Endothelial cell of umbilical vein (primary cell): ENCODE results near the gene ADGRG4. TPM values are rescaled to one million over a fixed set of nuclear protein-coding genes. Genes with fewer than 3 reads are reported as not detected.

Experiments
- BruUV-seq: library from RNA; stranded (reverse); fragments of 400-500 nt; replicated peaks from 2 replicates; lab custom pipeline; 2021; lab: Mats Ljungman, UMichigan
- CTCF ChIA-PET: fragments of 300-600, 350-600 bp; sonication (Branson Sonifier 250); formaldehyde crosslinking; loops from one replicate; lab custom pipeline; 2021; ENCODE audit warnings: antibody characterized with exemption, inconsistent platforms; lab: Charles Lee
- POLR2A ChIA-PET: fragments of 300-600, 350-600 bp; sonication (Branson Sonifier 250); formaldehyde crosslinking; loops from one replicate; lab custom pipeline; 2021; ENCODE audit warnings: antibody characterized with exemption, inconsistent platforms; lab: Charles Lee
- DNase-seq: peaks from one replicate; pipeline ENCODE4 v3.0.0-alpha.2; 2011; ENCODE audit warnings: low read depth, low spot score
- FAIRE-seq: peaks from 2 replicates; lab custom pipeline; 2011; peaks lifted over from hg19 to GRCh38; lab: Jason Lieb, UNC
- H2AFZ ChIP-seq: 2 replicates; pipeline ENCODE4 v1.6.0; 2012; ENCODE audit warnings: low read depth, low read length, control low read depth, inconsistent platforms
- H3K27ac ChIP-seq: 2 replicates; pipeline ENCODE4 v1.5.1; 2011; ENCODE audit warnings: low read depth, mild to moderate bottlenecking, control low read depth, low read length, moderate library complexity; ENCODE audit not compliant: insufficient read depth
- H3K27me3 ChIP-seq, 2 experiments: 2 replicates each; pipeline versions ENCODE4 v1.6.0 to v1.6.1; 2011; ENCODE audit warnings: low read length in 2 of 2, mixed read lengths in 1 of 2; ENCODE audit not compliant: control insufficient read depth in 2 of 2, insufficient read depth in 2 of 2
- H3K36me3 ChIP-seq, 2 experiments: 2 replicates in 1 of 2; 3 replicates in 1 of 2; pipeline ENCODE4 v1.5.1; 2011; ENCODE audit warnings: low read length in 2 of 2, mild to moderate bottlenecking in 1 of 2, moderate library complexity in 1 of 2; ENCODE audit not compliant: control insufficient read depth in 2 of 2, insufficient read depth in 2 of 2; ENCODE audit errors: extremely low read depth in 1 of 2
- H3K4me1 ChIP-seq: 3 replicates; pipeline ENCODE4 v1.5.1; 2011; ENCODE audit warnings: mild to moderate bottlenecking, low read length; ENCODE audit not compliant: control insufficient read depth, insufficient read depth; ENCODE audit errors: extremely low read depth
- H3K4me2 ChIP-seq: 2 replicates; pipeline ENCODE4 v1.6.1; 2011; ENCODE audit warnings: low read length, control low read depth, mixed read lengths; ENCODE audit not compliant: insufficient read depth
- H3K4me3 ChIP-seq, 3 experiments: fragments of 200-600 bp in 1 of 3; sonication (generic), shearing (Covaris generic) in 1 of 3; replicated peaks in 1 of 3; 2 replicates each; pipeline ENCODE4 v1.5.1; 2011 to 2016; ENCODE audit warnings: control low read depth in 3 of 3, low read length in 3 of 3, mild to moderate bottlenecking in 2 of 3, inconsistent platforms in 1 of 3, low read depth in 1 of 3, moderate library complexity in 1 of 3; ENCODE audit not compliant: insufficient read depth in 1 of 3
- H3K79me2 ChIP-seq: 2 replicates; pipeline ENCODE4 v1.6.0; 2012; ENCODE audit warnings: low read length, inconsistent platforms; ENCODE audit not compliant: control insufficient read depth, insufficient read depth
- H3K9ac ChIP-seq: replicated peaks from 2 replicates; pipeline ENCODE3; 2011; ENCODE audit warnings: low read length, control low read depth; ENCODE audit not compliant: insufficient read depth; ENCODE audit errors: extremely low read depth
- H3K9me1 ChIP-seq: replicated peaks from 3 replicates; pipeline ENCODE4 v1.6.0; 2011; ENCODE audit warnings: mild to moderate bottlenecking, low read length; ENCODE audit not compliant: control insufficient read depth, insufficient read depth; ENCODE audit errors: extremely low read depth
- H3K9me3 ChIP-seq: replicated peaks from 2 replicates; pipeline ENCODE4 v1.5.1; 2012; ENCODE audit warnings: low read length, inconsistent platforms; ENCODE audit not compliant: control insufficient read depth, insufficient read depth
- H4K20me1 ChIP-seq: replicated peaks from 2 replicates; pipeline ENCODE3; 2011; ENCODE audit warnings: mild to moderate bottlenecking, low read length; ENCODE audit not compliant: control insufficient read depth, insufficient read depth; ENCODE audit errors: extremely low read depth
- CTCF ChIP-seq, 2 donors: IDR thresholded peaks; 1 replicate in 1 of 2; 2 replicates in 1 of 2; pipeline ENCODE4 v1.5.1; 2011; ENCODE audit warnings: low read length in 2 of 2, mild to moderate bottlenecking in 2 of 2, moderate library complexity in 2 of 2, control low read depth in 1 of 2, inconsistent platforms in 1 of 2, low read depth in 1 of 2; ENCODE audit not compliant: insufficient read depth in 1 of 2; ENCODE audit errors: extremely low read depth in 1 of 2
- EZH2 ChIP-seq: IDR thresholded peaks from 2 replicates; pipeline ENCODE4 v1.6.1; 2012; ENCODE audit warnings: borderline replicate concordance, low read depth, mild to moderate bottlenecking, moderate library complexity, low read length, inconsistent platforms; ENCODE audit not compliant: severe bottlenecking
- FOS ChIP-seq: IDR thresholded peaks from 2 replicates; pipeline ENCODE4 v1.6.1; 2011; ENCODE audit warnings: mild to moderate bottlenecking, low read length, moderate library complexity, borderline replicate concordance; ENCODE audit not compliant: insufficient read depth
- GATA2 ChIP-seq: IDR thresholded peaks from 2 replicates; pipeline ENCODE4 v1.7.0; 2011; ENCODE audit warnings: low read depth, mild to moderate bottlenecking, moderate library complexity, mixed read lengths, low read length; ENCODE audit not compliant: insufficient read length, insufficient read depth
- JUN ChIP-seq: IDR thresholded peaks from 2 replicates; pipeline ENCODE4 v1.6.1; 2011; ENCODE audit warnings: borderline replicate concordance, low read depth; ENCODE audit not compliant: insufficient read length, insufficient read depth
- MYC ChIP-seq: IDR thresholded peaks from one replicate; pipeline ENCODE4 v1.6.1; 2011; ENCODE audit warnings: mild to moderate bottlenecking, low read depth, low read length
- POLR2A ChIP-seq: IDR thresholded peaks from 2 replicates; pipeline ENCODE4 v1.6.1; 2012; ENCODE audit warnings: low read depth, mild to moderate bottlenecking, control low read depth, low read length
- POLR2AphosphoS5 ChIP-seq: IDR thresholded peaks from 2 replicates; pipeline ENCODE4 v1.6.1; 2012; ENCODE audit warnings: low read depth, mild to moderate bottlenecking, control low read depth, low read length, moderate library complexity; ENCODE audit not compliant: insufficient read depth
- dilution Hi-C: fragments of 300-500 bp; cut with MboI; formaldehyde crosslinking; loops from one replicate; pipeline ENCODE4 v1.15.0; 2019; ENCODE audit warnings: low sequenced_read_pairs; ENCODE audit not compliant: extremely low pct_ligation_motif_present
- intact Hi-C: fragments of 100-400 bp; cut with micrococcal nuclease; formaldehyde crosslinking; loops from one replicate; pipeline ENCODE4 v1.10.0; 2022
- polyA plus RNA-seq, 4 experiments: library from polyadenylated mRNA; depleted of rRNA in 3 of 4; stranded (reverse) in 3 of 4; unstranded in 1 of 4; fragments of >200 nt; gene quantifications; 2 replicates each; pipeline versions ENCODE4 v1.2.1 to v1.2.3, GENCODE V29; 2011 to 2012; ENCODE audit warnings: missing spikeins in 1 of 4
- total RNA-seq: library from RNA; stranded (reverse); gene quantifications from 2 replicates; pipeline ENCODE4 v1.2.3, GENCODE V29; 2021
- TF ChIP-seq, protein P1 (sequence below): IDR thresholded peaks from 2 replicates; pipeline ENCODE4 v1.6.1; 2011; ENCODE audit not compliant: insufficient read depth, insufficient read length

ADGRG4 gene
- total and polyA plus RNA-seq, 2 donors (not counting 3 experiments of a cell fraction or from before 2014, with no cell fraction given), result 0.04 to 0.08 TPM

DNA sequence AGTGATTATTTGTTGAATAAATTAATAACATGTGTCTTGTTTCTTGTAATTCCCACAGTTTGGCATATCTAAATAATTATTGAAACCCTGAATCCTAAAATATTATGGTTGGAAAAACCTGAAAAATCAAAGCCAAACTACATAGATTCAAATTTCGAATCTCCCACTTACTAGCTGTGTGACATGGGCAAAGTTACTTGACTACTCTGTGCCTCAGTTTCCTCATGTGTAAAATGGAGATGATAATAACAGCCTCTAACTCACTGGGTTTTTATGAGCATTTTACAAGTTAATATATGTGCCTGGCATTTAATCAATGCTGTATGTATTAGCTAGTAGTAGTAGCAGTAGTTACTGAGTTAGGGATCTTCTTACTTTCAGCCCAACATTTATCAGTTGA, 152.4 kb downstream of the ADGRG4 start:
- Histone ChIP-seq H4K20me1 (no peaks in the 10 kb centered on the region), H3K4me1 (no peaks in the 10 kb centered on the region), H3K36me3 (no peaks in the 10 kb centered on the region), H3K9ac (no peak overlapping the region), H2AFZ (no peak overlapping the region), H3K27me3 (no peaks in the 10 kb centered on the region), H3K9me3 (no peaks in the 10 kb centered on the region), H3K79me2 (no peaks in the 10 kb centered on the region), H3K9me1 (no peaks in the 10 kb centered on the region), H3K4me2 (no peak overlapping the region), H3K27ac (no peak overlapping the region), H3K4me3 (no peak overlapping the region)
- DNase-seq (no peak), FAIRE-seq (no peak)
- intact Hi-C loops, result no loop called here
- dilution Hi-C loops, result no loop called here
- TF ChIP-seq CTCF (IDR thresholded peaks at IDR 0.05; ENCODE audit: extremely low read depth in 1 of 2, insufficient read depth in 1 of 2, low read depth in 1 of 2, low read length in 2 of 2) (no peak), FOS (no peak), POLR2A (no peak), GATA2 (no peak), MYC (no peak), POLR2AphosphoS5 (no peak), EZH2 (no peak), JUN (no peak)
- TF ChIP-seq, protein P1, sequence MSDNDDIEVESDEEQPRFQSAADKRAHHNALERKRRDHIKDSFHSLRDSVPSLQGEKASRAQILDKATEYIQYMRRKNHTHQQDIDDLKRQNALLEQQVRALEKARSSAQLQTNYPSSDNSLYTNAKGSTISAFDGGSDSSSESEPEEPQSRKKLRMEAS, result no peak
- ChIA-PET POLR2A (no interaction called here), CTCF (no interaction called here)
- BruUV-seq, result no TSS peak
